ENCODE measurements around the gene BAK1. TPM values are rescaled to one million over a fixed set of nuclear protein-coding genes. Genes with fewer than 3 reads are reported as not detected.

BAK1 gene
- polyA plus RNA-seq, 1 experiment = 24.5 TPM

DNA sequence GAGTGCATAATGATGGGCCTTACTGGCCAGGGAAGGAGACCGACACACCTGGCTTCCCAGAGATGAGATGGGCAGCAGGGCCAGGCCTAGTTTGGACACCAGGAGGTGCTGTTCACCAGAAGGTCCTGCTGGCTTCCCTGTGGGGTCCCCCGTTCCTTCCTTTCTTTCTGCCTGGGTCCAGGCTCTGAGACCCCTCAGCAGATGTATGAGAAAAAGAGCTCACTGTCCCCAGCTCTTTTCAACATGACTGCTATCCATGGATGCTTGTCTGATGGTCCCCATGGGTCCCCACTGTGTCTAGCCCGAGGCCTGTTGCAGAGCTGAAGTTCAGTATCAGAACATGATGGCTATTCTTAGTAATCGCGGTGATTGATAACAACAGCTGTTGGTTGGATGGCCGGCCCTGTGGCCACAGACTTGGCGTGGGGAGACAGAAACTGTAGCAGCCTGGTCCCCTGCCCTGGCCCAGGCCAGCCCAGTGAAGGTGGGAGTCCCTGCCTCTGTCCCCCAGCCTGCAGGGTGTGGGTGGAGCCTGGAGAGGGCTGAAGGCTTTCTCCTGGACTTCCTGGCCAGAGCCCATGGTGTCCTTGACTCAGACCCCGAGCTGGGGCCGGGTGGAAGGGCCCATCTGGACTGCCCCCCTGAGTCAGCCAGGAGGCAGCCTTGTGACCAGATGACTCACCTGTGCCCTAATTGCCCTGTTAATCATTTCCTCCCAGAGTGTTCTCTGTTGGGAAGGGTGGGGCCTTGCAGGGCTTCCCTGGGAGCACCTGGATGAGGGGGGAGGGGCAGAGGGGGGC lies 9.9 kb upstream of the BAK1 start:
- CTCF ChIA-PET = interaction anchor here (0.7 to 17.2 kb wide), 39 partner anchors 9 to 565 kb away, joined by 3 to 335 read pairs (median 5); partner anchors contain the start of genes BAK1 and UQCC2
- Histone ChIP-seq H3K36me3 (ENCODE audit: control insufficient read depth, insufficient read depth, low read length) (no peaks in the 10 kb centered on the region), H3K27me3 (ENCODE audit: control insufficient read depth, insufficient read depth, low read length) (no peaks in the 10 kb centered on the region), H3K4me3 (ENCODE audit: low read depth, low read length) (no peak overlapping the region)
- peak; percentile 96 for TF ChIP-seq CTCF (IDR thresholded peaks at IDR 0.05; ENCODE audit: insufficient read depth, low read depth, low read length)
- POLR2A ChIA-PET = no interaction called here
- peak; percentile 62 for DNase-seq (ENCODE audit: low read depth)

- CTCF ChIA-PET = interaction anchor here (0.9 to 17.2 kb wide), 28 partner anchors 10 to 565 kb away, joined by 3 to 335 read pairs (median 6); partner anchors contain the start of genes BAK1 and UQCC2
- Histone ChIP-seq H3K36me3 (ENCODE audit: control insufficient read depth, insufficient read depth, low read length) (no peaks in the 10 kb centered on the region), H3K27me3 (ENCODE audit: control insufficient read depth, insufficient read depth, low read length) (no peaks in the 10 kb centered on the region), H3K4me3 (ENCODE audit: low read depth, low read length) (no peak overlapping the region)
- POLR2A ChIA-PET = no interaction called here
- no peak for TF ChIP-seq CTCF (IDR thresholded peaks at IDR 0.05; ENCODE audit: insufficient read depth, low read depth, low read length)
- no peak for DNase-seq (ENCODE audit: low read depth)
These were observed 9.3 kb upstream of the BAK1 start for GRCh38 chr6:33589392-33589730.

DNA sequence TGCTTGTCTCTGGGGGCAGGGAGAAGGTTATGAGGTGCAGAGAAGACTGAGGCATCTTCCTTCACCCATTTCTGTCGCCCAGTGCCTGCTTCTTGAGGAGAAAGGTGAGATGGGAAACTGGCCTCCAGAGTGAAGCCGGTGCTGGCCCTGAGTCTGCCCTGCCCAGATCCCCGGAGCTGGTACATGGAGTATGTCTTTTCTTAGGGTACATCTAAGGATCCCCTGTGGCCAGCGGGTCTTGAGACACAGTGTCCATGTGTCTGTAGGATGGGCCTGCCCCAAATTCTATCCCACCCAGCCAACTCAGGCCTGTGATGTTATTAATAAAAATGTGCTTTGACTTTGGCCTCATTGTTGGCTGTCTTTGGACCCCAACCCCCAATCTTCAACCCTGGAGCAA lies 8.8 kb upstream of the BAK1 start:
- Histone ChIP-seq H3K36me3 (ENCODE audit: control insufficient read depth, insufficient read depth, low read length) (no peaks in the 10 kb centered on the region), H3K27me3 (ENCODE audit: control insufficient read depth, insufficient read depth, low read length) (no peaks in the 10 kb centered on the region), H3K4me3 (ENCODE audit: low read depth, low read length) (no peak overlapping the region)
- TF ChIP-seq CTCF (IDR thresholded peaks at IDR 0.05; ENCODE audit: insufficient read depth, low read depth, low read length) = no peak
- DNase-seq (ENCODE audit: low read depth) = no peak
- ChIA-PET CTCF (interaction anchor here (0.9 to 17.2 kb wide), 5 partner anchors 9 to 172 kb away, joined by 3 to 335 read pairs (median 4); partner anchors contain the start of genes BAK1 and UQCC2), POLR2A (no interaction called here)

GRCh38 chr6:33587529-33587928 lies 7.5 kb upstream of the BAK1 start:
- no peaks in the 10 kb centered on the region for H3K36me3 ChIP-seq (ENCODE audit: control insufficient read depth, insufficient read depth, low read length)

More at GRCh38 chr6:33587529-33587928, 7.5 kb upstream of the BAK1 start:
- TF ChIP-seq CTCF (IDR thresholded peaks at IDR 0.05; ENCODE audit: insufficient read depth, low read depth, low read length) = no peak
- ChIA-PET POLR2A (no interaction called here), CTCF (interaction anchor here (0.7 to 17.2 kb wide), 10 partner anchors 11 to 568 kb away, joined by 3 to 335 read pairs (median 7); partner anchors contain the start of gene UQCC2)
- DNase-seq (ENCODE audit: low read depth) = no peak
- Histone ChIP-seq H3K27me3 (ENCODE audit: control insufficient read depth, insufficient read depth, low read length) (no peaks in the 10 kb centered on the region), H3K4me3 (ENCODE audit: low read depth, low read length) (no peak overlapping the region)

All from BJ (cell line).